ENCODE data around the gene XYLT2. TPM values are rescaled to one million over a fixed set of nuclear protein-coding genes. Genes with fewer than 3 reads are reported as not detected.

The XYLT2 gene
- total RNA-seq, 1 experiment from 2014 or later = 75.8 TPM

DNA sequence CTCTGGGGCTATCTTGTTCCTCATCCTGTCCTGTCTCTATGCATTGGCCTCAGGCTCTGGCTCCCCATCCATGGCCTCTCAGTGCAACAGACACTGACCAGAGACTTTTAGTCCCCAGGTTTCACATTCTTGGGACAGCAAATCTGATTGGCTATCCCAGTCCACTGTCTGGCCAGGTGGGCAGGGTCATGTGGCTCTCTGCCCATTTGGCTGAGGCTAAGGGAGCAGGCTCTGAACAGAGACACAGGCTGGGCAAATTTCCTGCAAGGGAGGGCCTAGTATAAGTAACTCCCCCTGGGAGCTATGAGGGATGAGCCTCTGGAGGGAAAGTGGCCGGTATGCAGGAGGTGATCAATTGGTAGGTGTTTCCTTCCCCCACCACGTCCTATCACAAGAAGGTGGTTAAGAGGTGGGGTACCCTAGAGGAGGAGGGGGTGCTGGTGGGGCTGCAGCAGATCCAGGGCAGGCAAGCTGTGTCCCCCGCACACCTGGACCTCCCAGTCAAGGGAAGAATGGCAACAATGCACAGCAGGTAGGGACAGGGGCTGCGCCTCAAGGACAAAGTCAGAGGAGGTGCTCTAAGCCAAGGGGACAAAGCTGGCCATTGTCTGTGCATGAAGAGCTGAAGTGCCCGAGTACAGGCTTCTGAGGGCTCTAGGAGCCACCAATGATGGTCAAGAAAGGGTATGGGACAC lies 13.2 kb downstream of the XYLT2 start:
- Histone ChIP-seq H3K9me3 (no peaks in the 10 kb centered on the region), H3K4me1 (no peaks in the 10 kb centered on the region), H3K27me3 (replicated peaks; ENCODE audit: control insufficient read depth, insufficient read depth, low read length) (no peaks in the 10 kb centered on the region), H3K4me3 (ENCODE audit: low read depth, low read length) (no peak overlapping the region), H3K36me3 (ENCODE audit: control insufficient read depth, insufficient read depth, low read length) (peaks cover 16% of the 10 kb centered on the region)
- H3K36me3 Mint-ChIP-seq (ENCODE audit: insufficient read depth, unreplicated experiment) = peaks cover 78% of the 10 kb centered on the region
- H3K4me1 Mint-ChIP-seq (ENCODE audit: low read depth, unreplicated experiment) = peaks cover 6% of the 10 kb centered on the region
- H3K27ac Mint-ChIP-seq (ENCODE audit: unreplicated experiment) = no peak overlapping the region
- intact Hi-C loops (cut with micrococcal nuclease; ENCODE audit: unreplicated experiment) = no loop called here
- peak in 1 of 2 experiments; percentile 51 for DNase-seq
- H3K27me3 Mint-ChIP-seq (ENCODE audit: insufficient read depth, unreplicated experiment) = no peaks in the 10 kb centered on the region
- CTCF ChIA-PET = interaction anchor here (0.5 to 3.1 kb wide), 5 partner anchors 13 to 119 kb away, joined by 3 to 13 read pairs (median 3); partner anchors contain the start of genes LRRC59 and XYLT2
- H3K4me3 Mint-ChIP-seq (ENCODE audit: unreplicated experiment) = no peak overlapping the region
- POLR2A ChIA-PET = no interaction called here
- no TSS peak for BruUV-seq (replicated peaks)
- TF ChIP-seq, protein P1, sequence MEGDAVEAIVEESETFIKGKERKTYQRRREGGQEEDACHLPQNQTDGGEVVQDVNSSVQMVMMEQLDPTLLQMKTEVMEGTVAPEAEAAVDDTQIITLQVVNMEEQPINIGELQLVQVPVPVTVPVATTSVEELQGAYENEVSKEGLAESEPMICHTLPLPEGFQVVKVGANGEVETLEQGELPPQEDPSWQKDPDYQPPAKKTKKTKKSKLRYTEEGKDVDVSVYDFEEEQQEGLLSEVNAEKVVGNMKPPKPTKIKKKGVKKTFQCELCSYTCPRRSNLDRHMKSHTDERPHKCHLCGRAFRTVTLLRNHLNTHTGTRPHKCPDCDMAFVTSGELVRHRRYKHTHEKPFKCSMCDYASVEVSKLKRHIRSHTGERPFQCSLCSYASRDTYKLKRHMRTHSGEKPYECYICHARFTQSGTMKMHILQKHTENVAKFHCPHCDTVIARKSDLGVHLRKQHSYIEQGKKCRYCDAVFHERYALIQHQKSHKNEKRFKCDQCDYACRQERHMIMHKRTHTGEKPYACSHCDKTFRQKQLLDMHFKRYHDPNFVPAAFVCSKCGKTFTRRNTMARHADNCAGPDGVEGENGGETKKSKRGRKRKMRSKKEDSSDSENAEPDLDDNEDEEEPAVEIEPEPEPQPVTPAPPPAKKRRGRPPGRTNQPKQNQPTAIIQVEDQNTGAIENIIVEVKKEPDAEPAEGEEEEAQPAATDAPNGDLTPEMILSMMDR (IDR thresholded peaks at IDR 0.05; ENCODE audit: insufficient read depth in 1 of 2, low read depth in 1 of 2, low read length in 1 of 2, severe bottlenecking in 1 of 2, unreplicated experiment in 1 of 2) = no peak
- H3K9me3 Mint-ChIP-seq (ENCODE audit: unreplicated experiment) = no peaks in the 10 kb centered on the region

DNA sequence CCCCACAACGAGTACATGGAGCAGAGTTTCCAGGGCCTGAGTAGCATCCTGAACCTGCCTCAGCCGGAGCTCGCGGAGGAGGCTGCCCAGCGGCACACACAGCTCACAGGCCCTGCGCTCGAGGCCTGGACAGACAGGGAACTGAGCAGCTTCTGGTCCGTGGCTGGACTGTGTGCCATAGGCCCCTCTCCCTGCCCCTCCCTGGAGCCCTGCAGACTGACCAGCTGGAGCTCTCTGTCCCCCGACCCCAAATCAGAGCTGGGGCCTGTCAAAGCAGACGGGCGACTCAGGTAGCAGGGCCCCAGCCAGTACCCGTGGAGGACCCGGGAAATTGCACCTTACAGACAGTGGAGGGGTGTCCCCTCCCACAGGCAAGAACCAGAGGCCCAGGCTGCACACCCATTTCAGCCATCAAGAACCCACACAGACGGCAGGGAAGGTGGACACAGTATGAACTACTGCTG lies 14.1 kb downstream of the XYLT2 start:
- ChIA-PET POLR2A (interaction anchor here (0.6 kb wide), 2 partner anchors 33 to 446 kb away, joined by 3 to 11 read pairs; no protein-coding TSS in a partner anchor), CTCF (interaction anchor here (0.5 to 3.1 kb wide), 3 partner anchors 37 to 119 kb away, joined by 3 to 13 read pairs (median 8); partner anchors contain the start of gene LRRC59)
- Mint-ChIP-seq H3K9me3 (ENCODE audit: unreplicated experiment) (no peaks in the 10 kb centered on the region), H3K4me3 (ENCODE audit: unreplicated experiment) (no peak overlapping the region), H3K27ac (ENCODE audit: unreplicated experiment) (no peak overlapping the region), H3K27me3 (ENCODE audit: insufficient read depth, unreplicated experiment) (no peaks in the 10 kb centered on the region), H3K36me3 (ENCODE audit: insufficient read depth, unreplicated experiment) (peaks cover 81% of the 10 kb centered on the region), H3K4me1 (ENCODE audit: low read depth, unreplicated experiment) (peaks cover 10% of the 10 kb centered on the region)
- Histone ChIP-seq H3K9me3 (no peaks in the 10 kb centered on the region), H3K4me1 (no peaks in the 10 kb centered on the region), H3K27me3 (replicated peaks; ENCODE audit: control insufficient read depth, insufficient read depth, low read length) (no peaks in the 10 kb centered on the region), H3K4me3 (ENCODE audit: low read depth, low read length) (no peak overlapping the region), H3K36me3 (ENCODE audit: control insufficient read depth, insufficient read depth, low read length) (peaks cover 18% of the 10 kb centered on the region)
- peak in 1 of 2 experiments; percentile 47 for DNase-seq
- TF ChIP-seq, protein P1 (IDR thresholded peaks at IDR 0.05; ENCODE audit: insufficient read depth in 1 of 2, low read depth in 1 of 2, low read length in 1 of 2, severe bottlenecking in 1 of 2, unreplicated experiment in 1 of 2) = no peak
- BruUV-seq (replicated peaks) = no TSS peak
- intact Hi-C loops (cut with micrococcal nuclease; ENCODE audit: unreplicated experiment) = loop anchor here (10.0 kb wide), 1 partner anchor 335 kb away; no protein-coding TSS in a partner anchor

DNA sequence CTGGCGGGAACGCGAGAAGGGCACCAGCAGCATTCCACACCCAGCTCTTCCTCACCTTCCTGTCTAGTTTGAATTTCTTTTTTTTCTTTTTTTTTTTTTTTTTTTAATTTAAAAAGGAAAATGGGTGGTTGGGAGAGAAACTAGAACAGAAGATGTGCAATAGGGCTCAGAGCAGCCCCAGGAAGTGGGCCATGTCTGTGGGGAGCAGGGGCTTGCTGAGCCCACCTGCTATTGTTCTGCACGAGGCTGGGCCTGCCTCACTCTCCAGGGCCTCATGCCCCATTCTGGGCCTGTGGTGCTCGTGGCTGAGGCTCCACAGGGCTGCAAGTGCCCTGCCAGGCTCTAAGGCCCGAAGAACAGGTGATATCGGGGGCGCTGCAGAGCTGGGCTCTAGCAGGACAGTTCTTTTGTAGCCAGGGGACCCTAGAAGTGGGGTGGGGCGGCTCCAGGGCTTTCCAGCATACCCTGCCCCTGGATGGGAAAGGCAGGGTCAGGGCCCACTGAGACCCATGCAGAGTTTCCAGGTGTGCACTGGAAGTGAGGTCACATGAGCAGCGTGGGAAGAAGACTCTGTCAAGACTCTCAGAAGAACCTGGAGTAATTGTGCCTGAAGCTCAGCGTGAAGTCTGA lies 14.7 kb downstream of the XYLT2 start:
- ChIA-PET CTCF (interaction anchor here (0.9 to 2.8 kb wide), 6 partner anchors 11 to 191 kb away, joined by 3 to 54 read pairs (median 6); partner anchors contain the start of gene LRRC59), POLR2A (interaction anchor here (0.6 to 3.5 kb wide), 5 partner anchors 12 to 445 kb away, joined by 3 to 14 read pairs (median 11); partner anchors contain the start of genes EME1, LRRC59, MRPL27 and XYLT2)
- no peak overlapping the region for H3K4me3 Mint-ChIP-seq (ENCODE audit: unreplicated experiment)
- intact Hi-C loops (cut with micrococcal nuclease; ENCODE audit: unreplicated experiment) = loop anchor here (10.0 kb wide), 1 partner anchor 334 kb away; no protein-coding TSS in a partner anchor
- DNase-seq = peak in 1 of 2 experiments; percentile 45
- no peaks in the 10 kb centered on the region; the same call in 1 of the 2 replicates for H3K4me1 ChIP-seq
- peaks cover 17% of the 10 kb centered on the region; the same call in 1 of the 2 replicates for H3K36me3 ChIP-seq (ENCODE audit: control insufficient read depth, insufficient read depth, low read length)
- no peak overlapping the region for H3K27ac Mint-ChIP-seq (ENCODE audit: unreplicated experiment)
- TSS peak; percentile 51 for BruUV-seq (replicated peaks)
- H3K9me3 Mint-ChIP-seq (ENCODE audit: unreplicated experiment) = no peaks in the 10 kb centered on the region
- no peaks in the 10 kb centered on the region for H3K27me3 Mint-ChIP-seq (ENCODE audit: insufficient read depth, unreplicated experiment)
- H3K4me3 ChIP-seq (ENCODE audit: low read depth, low read length) = no peak overlapping the region
- peaks cover 10% of the 10 kb centered on the region for H3K4me1 Mint-ChIP-seq (ENCODE audit: low read depth, unreplicated experiment)
- no peaks in the 10 kb centered on the region for H3K27me3 ChIP-seq (replicated peaks; ENCODE audit: control insufficient read depth, insufficient read depth, low read length)
- TF ChIP-seq, protein P1 (IDR thresholded peaks at IDR 0.05; ENCODE audit: insufficient read depth in 1 of 2, low read depth in 1 of 2, low read length in 1 of 2, severe bottlenecking in 1 of 2, unreplicated experiment in 1 of 2) = no peak
- no peaks in the 10 kb centered on the region for H3K9me3 ChIP-seq
- peaks cover 80% of the 10 kb centered on the region for H3K36me3 Mint-ChIP-seq (ENCODE audit: insufficient read depth, unreplicated experiment)

Measured in Caco-2 (cell line).